ENCODE measurements around the gene MAP3K4. TPM values are rescaled to one million over a fixed set of nuclear protein-coding genes. Genes with fewer than 3 reads are reported as not detected.

MAP3K4 gene
- total RNA-seq, 1 donor from 2014 or later: 51.6 TPM

DNA sequence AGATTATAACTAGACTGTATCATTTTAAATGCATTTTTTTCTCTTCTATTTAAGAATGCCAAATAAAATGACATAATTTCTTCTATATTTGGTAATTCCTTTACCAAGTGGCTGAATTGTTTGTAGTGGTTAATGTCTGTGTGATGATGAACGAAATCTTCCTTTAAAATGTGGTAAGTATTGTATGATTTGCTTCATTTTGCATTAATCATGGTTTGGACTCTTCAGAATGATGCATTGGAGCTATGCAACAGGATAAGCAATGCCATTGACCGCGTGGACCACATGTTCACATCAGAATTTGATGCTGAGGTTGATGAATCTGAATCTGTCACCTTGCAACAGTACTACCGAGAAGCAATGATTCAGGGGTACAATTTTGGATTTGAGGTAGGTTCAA lies 99.6 kb downstream of the MAP3K4 start:
- Mint-ChIP-seq H3K27me3 (no peaks in the 10 kb centered on the region), H3K36me3 (peaks cover 23% of the 10 kb centered on the region), H3K9me3 (no peaks in the 10 kb centered on the region), H3K4me3 (no peak overlapping the region), H3K27ac (no peak overlapping the region), H3K4me1 (ENCODE audit: unreplicated experiment) (no peaks in the 10 kb centered on the region)
- no peak for DNase-seq (ENCODE audit: extremely low spot score, unreplicated experiment)
- no peak for TF ChIP-seq CTCF (conservative IDR thresholded peaks at IDR 0.05)

DNA sequence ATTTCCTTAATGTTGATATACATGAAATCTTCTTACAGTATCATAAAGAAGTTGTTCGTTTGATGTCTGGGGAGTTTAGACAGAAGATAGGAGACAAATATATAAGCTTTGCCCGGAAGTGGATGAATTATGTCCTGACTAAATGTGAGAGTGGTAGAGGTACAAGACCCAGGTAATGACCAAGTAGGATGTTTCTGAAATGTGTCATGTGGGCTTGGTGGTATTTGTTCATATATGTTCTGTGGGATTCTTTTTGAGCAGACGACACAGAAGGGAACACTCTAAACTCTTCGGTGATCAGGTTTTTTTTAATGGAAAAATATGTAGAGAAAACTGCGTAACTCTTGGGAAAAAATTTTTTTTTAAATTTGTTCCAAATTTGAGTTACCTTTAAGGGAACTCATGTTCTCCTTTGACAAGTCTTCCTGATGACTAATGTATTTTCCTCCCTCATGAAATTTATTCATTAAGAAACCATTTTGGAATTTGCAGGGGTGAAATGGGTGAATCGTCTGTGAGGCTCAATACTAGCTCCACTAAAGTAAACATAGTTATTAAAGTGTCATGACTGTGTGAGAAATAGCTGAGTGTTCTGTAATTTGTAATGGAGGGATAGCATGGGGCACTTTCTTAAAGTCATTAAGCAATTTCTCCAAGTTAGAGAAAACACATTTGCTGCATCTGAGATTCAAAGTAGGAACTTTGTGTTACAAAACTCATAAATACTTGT lies 100.6 kb downstream of the MAP3K4 start:
- TF ChIP-seq CTCF (conservative IDR thresholded peaks at IDR 0.05): no peak
- peaks cover 25% of the 10 kb centered on the region for H3K36me3 Mint-ChIP-seq
- no peaks in the 10 kb centered on the region for H3K9me3 Mint-ChIP-seq
- no peak overlapping the region for H3K27ac Mint-ChIP-seq
- no peak overlapping the region for H3K4me3 Mint-ChIP-seq
- H3K4me1 Mint-ChIP-seq (ENCODE audit: unreplicated experiment): no peaks in the 10 kb centered on the region
- DNase-seq (ENCODE audit: extremely low spot score, unreplicated experiment): no peak
- no peaks in the 10 kb centered on the region for H3K27me3 Mint-ChIP-seq

GRCh38 chr6:161094955-161095354 lies 103.4 kb downstream of the MAP3K4 start:
- no peak for DNase-seq (ENCODE audit: extremely low spot score, unreplicated experiment)
- no peaks in the 10 kb centered on the region for H3K27me3 Mint-ChIP-seq
- H3K4me1 Mint-ChIP-seq (ENCODE audit: unreplicated experiment): no peaks in the 10 kb centered on the region
- H3K4me3 Mint-ChIP-seq: no peak overlapping the region
- H3K36me3 Mint-ChIP-seq: peaks cover 23% of the 10 kb centered on the region
- no peaks in the 10 kb centered on the region for H3K9me3 Mint-ChIP-seq
- no peak for TF ChIP-seq CTCF (conservative IDR thresholded peaks at IDR 0.05)
- H3K27ac Mint-ChIP-seq: no peak overlapping the region

DNA sequence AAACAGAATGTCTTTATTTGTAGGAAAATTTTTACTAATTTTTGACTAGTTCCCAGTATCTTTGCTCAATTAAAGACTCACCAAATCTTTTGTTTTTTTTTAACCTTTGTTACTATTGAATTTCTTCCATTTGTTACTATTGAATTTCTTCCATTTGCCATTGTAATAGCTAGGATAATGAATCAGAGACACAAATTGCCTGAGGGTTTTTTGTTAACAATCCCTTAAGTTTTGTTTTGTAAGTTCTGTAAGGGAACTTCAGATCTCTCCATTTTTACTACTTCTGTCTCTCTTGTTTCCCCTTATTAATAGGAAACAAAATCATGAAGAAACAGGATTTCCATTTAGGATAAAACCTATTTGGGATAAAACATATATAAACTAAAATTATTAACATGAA lies 104.3 kb downstream of the MAP3K4 start:
- Mint-ChIP-seq H3K4me1 (ENCODE audit: unreplicated experiment) (no peaks in the 10 kb centered on the region), H3K4me3 (no peak overlapping the region), H3K27me3 (no peaks in the 10 kb centered on the region), H3K27ac (no peak overlapping the region), H3K36me3 (peaks cover 23% of the 10 kb centered on the region), H3K9me3 (no peaks in the 10 kb centered on the region)
- DNase-seq (ENCODE audit: extremely low spot score, unreplicated experiment): no peak
- TF ChIP-seq CTCF (conservative IDR thresholded peaks at IDR 0.05): no peak

DNA sequence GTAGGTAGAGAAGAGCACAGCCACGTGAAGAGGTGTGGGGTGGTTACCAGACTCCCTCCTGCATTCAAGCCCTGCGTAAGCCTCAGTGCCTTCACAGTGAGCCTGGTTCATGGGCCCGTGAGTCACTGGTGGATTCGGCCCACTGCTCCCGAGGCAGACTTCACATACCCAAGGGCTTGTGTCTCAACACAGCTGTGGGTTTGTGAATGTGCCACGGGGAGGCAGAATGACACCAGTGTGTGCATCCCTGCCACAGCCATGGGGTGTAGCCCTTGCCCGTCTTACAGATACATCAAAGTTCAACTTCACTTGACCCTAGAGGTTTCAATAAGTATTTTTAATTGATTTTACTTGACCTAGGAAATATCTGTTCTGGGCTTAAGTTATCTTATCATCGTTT lies 108.5 kb downstream of the MAP3K4 start:
- Mint-ChIP-seq H3K4me3 (no peak overlapping the region), H3K9me3 (no peaks in the 10 kb centered on the region), H3K36me3 (peaks cover 35% of the 10 kb centered on the region), H3K4me1 (ENCODE audit: unreplicated experiment) (no peaks in the 10 kb centered on the region), H3K27me3 (no peaks in the 10 kb centered on the region), H3K27ac (no peak overlapping the region)
- no peak for DNase-seq (ENCODE audit: extremely low spot score, unreplicated experiment)
- no peak for TF ChIP-seq CTCF (conservative IDR thresholded peaks at IDR 0.05)
